ENCODE data around the gene MRAP2. TPM values are rescaled to one million over a fixed set of nuclear protein-coding genes. Genes with fewer than 3 reads are reported as not detected.
"Not testable (repeated sequence)": the region's sequence is repeated elsewhere in the genome, so short reads cannot be mapped to it uniquely, and the experiment has no call there.

Gene MRAP2
- total and polyA plus RNA-seq, 2 experiments from 2014 or later = 1.1 to 1.3 TPM

GRCh38 chr6:84095156-84095555 is 61.6 kb downstream of the MRAP2 start:
- TF ChIP-seq EZH2 (IDR thresholded peaks at IDR 0.05; ENCODE audit: insufficient read depth, poor library complexity, severe bottlenecking) (no peak), EZH2phosphoT487 (IDR thresholded peaks at IDR 0.05; ENCODE audit: insufficient read depth, low read depth) (no peak)
- DNase-seq = no peak

GRCh38 chr6:84103029-84103428 is 69.5 kb downstream of the MRAP2 start:
- in situ Hi-C loops (cut with MboI) = no loop called here
- Histone ChIP-seq H2AFZ (no peak overlapping the region), H3K79me2 (ENCODE audit: insufficient read depth) (no peaks in the 10 kb centered on the region), H3K9ac (no peak overlapping the region), H4K20me1 (ENCODE audit: insufficient read depth) (no peaks in the 10 kb centered on the region), H3K27ac (0 out of 2 replicates have a peak overlapping the region, but pooled peaks have one; percentile 33), H3K36me3 (ENCODE audit: low read depth) (no peaks in the 10 kb centered on the region), H3K4me3 (no peak overlapping the region), H3F3A (ENCODE audit: insufficient read depth) (peaks cover 21% of the 10 kb centered on the region), H3K4me2 (ENCODE audit: unreplicated experiment) (peak overlapping the region; percentile 13), H3K4me1 (ENCODE audit: insufficient read depth) (peaks cover 21% of the 10 kb centered on the region), H3K9me3 (ENCODE audit: low read depth) (no peaks in the 10 kb centered on the region), H3K9me2 (ENCODE audit: insufficient read depth) (peaks cover 5% of the 10 kb centered on the region; the same call in 1 of the 2 replicates), H3K27me3 (replicated peaks; ENCODE audit: insufficient read depth) (no peaks in the 10 kb centered on the region)
- peak; percentile 84 for DNase-seq
- TF ChIP-seq EZH2phosphoT487 (IDR thresholded peaks at IDR 0.05; ENCODE audit: insufficient read depth, low read depth) (no peak), EZH2 (IDR thresholded peaks at IDR 0.05; ENCODE audit: insufficient read depth, poor library complexity, severe bottlenecking) (no peak)
- 0% methylated on average over 1 of the region's 1 CpG for WGBS, 2 experiments (ENCODE audit: low coverage in 1 of 2, low lambda C conversion rate in 2 of 2, missing lambda C conversion rate in 2 of 2)

More at GRCh38 chr6:84095156-84095555, 61.6 kb downstream of the MRAP2 start:
- H3K9me2 ChIP-seq (ENCODE audit: insufficient read depth) = no peaks in the 10 kb centered on the region
- no peaks in the 10 kb centered on the region for H3K36me3 ChIP-seq (ENCODE audit: low read depth)
- no peak overlapping the region for H3K9ac ChIP-seq
- H3K27me3 ChIP-seq (replicated peaks; ENCODE audit: insufficient read depth) = no peaks in the 10 kb centered on the region
- H3F3A ChIP-seq (ENCODE audit: insufficient read depth) = no peaks in the 10 kb centered on the region
- H2AFZ ChIP-seq = no peak overlapping the region
- no peak overlapping the region for H3K27ac ChIP-seq
- H3K4me2 ChIP-seq (ENCODE audit: unreplicated experiment) = no peak overlapping the region
- in situ Hi-C loops (cut with MboI) = no loop called here
- no peaks in the 10 kb centered on the region for H3K9me3 ChIP-seq (ENCODE audit: low read depth)
- no peaks in the 10 kb centered on the region for H4K20me1 ChIP-seq (ENCODE audit: insufficient read depth)
- H3K4me3 ChIP-seq = no peak overlapping the region
- no peaks in the 10 kb centered on the region for H3K4me1 ChIP-seq (ENCODE audit: insufficient read depth)
- no peaks in the 10 kb centered on the region for H3K79me2 ChIP-seq (ENCODE audit: insufficient read depth)

GRCh38 chr6:84105215-84105924 is 71.8 kb downstream of the MRAP2 start:
- H3K9me3 ChIP-seq (ENCODE audit: low read depth); H3K4me3 ChIP-seq; H3K9me2 ChIP-seq (ENCODE audit: insufficient read depth); H3K4me2 ChIP-seq (ENCODE audit: unreplicated experiment); H2AFZ ChIP-seq; H3K36me3 ChIP-seq (ENCODE audit: low read depth); H4K20me1 ChIP-seq (ENCODE audit: insufficient read depth); H3K79me2 ChIP-seq (ENCODE audit: insufficient read depth); in situ Hi-C loops (cut with MboI); H3K27me3 ChIP-seq (replicated peaks; ENCODE audit: insufficient read depth); H3K9ac ChIP-seq: not testable (repeated sequence)
- H3K4me1 ChIP-seq (ENCODE audit: insufficient read depth) = peaks cover 21% of the 10 kb centered on the region
- peak overlapping the region; percentile 39 for H3K27ac ChIP-seq
- peaks cover 21% of the 10 kb centered on the region for H3F3A ChIP-seq (ENCODE audit: insufficient read depth)
- WGBS, 2 experiments (ENCODE audit: low coverage in 1 of 2, low lambda C conversion rate in 2 of 2, missing lambda C conversion rate in 2 of 2) = 74 to 78% methylated on average over 3 of the region's 3 CpGs
- peak; percentile 85 for DNase-seq

- no peaks in the 10 kb centered on the region for H3K36me3 ChIP-seq (ENCODE audit: low read depth)
- H3K27me3 ChIP-seq (replicated peaks; ENCODE audit: insufficient read depth) = peaks cover 5% of the 10 kb centered on the region; the same call in 1 of the 2 replicates
- no peaks in the 10 kb centered on the region for H3K79me2 ChIP-seq (ENCODE audit: insufficient read depth)
These were observed 73.9 kb downstream of the MRAP2 start for GRCh38 chr6:84107495-84107894.

GRCh38 chr6:84111351-84111750 is 77.8 kb downstream of the MRAP2 start:
- H3F3A ChIP-seq (ENCODE audit: insufficient read depth); H3K4me1 ChIP-seq (ENCODE audit: insufficient read depth); H3K9me3 ChIP-seq (ENCODE audit: low read depth); H3K4me2 ChIP-seq (ENCODE audit: unreplicated experiment); H3K9me2 ChIP-seq (ENCODE audit: insufficient read depth); H4K20me1 ChIP-seq (ENCODE audit: insufficient read depth); in situ Hi-C loops (cut with MboI); H3K4me3 ChIP-seq; DNase-seq; H3K79me2 ChIP-seq (ENCODE audit: insufficient read depth); H2AFZ ChIP-seq; H3K9ac ChIP-seq; H3K36me3 ChIP-seq (ENCODE audit: low read depth); H3K27me3 ChIP-seq (replicated peaks; ENCODE audit: insufficient read depth); H3K27ac ChIP-seq: not testable (repeated sequence)
- 56 to 60% methylated on average over 1 of the region's 1 CpG for WGBS, 2 experiments (ENCODE audit: low coverage in 1 of 2, low lambda C conversion rate in 2 of 2, missing lambda C conversion rate in 2 of 2)

More at GRCh38 chr6:84107495-84107894, 73.9 kb downstream of the MRAP2 start:
- in situ Hi-C loops (cut with MboI) = no loop called here
- no peaks in the 10 kb centered on the region for H3K9me3 ChIP-seq (ENCODE audit: low read depth)
- H3K9ac ChIP-seq = no peak overlapping the region
- H2AFZ ChIP-seq = no peak overlapping the region
- no peak overlapping the region for H3K4me3 ChIP-seq
- DNase-seq = no peak
- no peak overlapping the region for H3K4me2 ChIP-seq (ENCODE audit: unreplicated experiment)
- peaks cover 20% of the 10 kb centered on the region for H3K4me1 ChIP-seq (ENCODE audit: insufficient read depth)
- TF ChIP-seq EZH2 (IDR thresholded peaks at IDR 0.05; ENCODE audit: insufficient read depth, poor library complexity, severe bottlenecking) (no peak), EZH2phosphoT487 (IDR thresholded peaks at IDR 0.05; ENCODE audit: insufficient read depth, low read depth) (no peak)
- H4K20me1 ChIP-seq (ENCODE audit: insufficient read depth) = no peaks in the 10 kb centered on the region
- H3K27ac ChIP-seq = no peak overlapping the region
- H3F3A ChIP-seq (ENCODE audit: insufficient read depth) = peaks cover 16% of the 10 kb centered on the region
- no peaks in the 10 kb centered on the region for H3K9me2 ChIP-seq (ENCODE audit: insufficient read depth)

- H3K9me3 ChIP-seq (ENCODE audit: low read depth); DNase-seq; H3K9ac ChIP-seq; H3K9me2 ChIP-seq (ENCODE audit: insufficient read depth); H2AFZ ChIP-seq; H3K4me1 ChIP-seq (ENCODE audit: insufficient read depth); H3F3A ChIP-seq (ENCODE audit: insufficient read depth); H3K4me2 ChIP-seq (ENCODE audit: unreplicated experiment); H3K27ac ChIP-seq; H3K4me3 ChIP-seq; H3K79me2 ChIP-seq (ENCODE audit: insufficient read depth); H3K36me3 ChIP-seq (ENCODE audit: low read depth); in situ Hi-C loops (cut with MboI); H3K27me3 ChIP-seq (replicated peaks; ENCODE audit: insufficient read depth); H4K20me1 ChIP-seq (ENCODE audit: insufficient read depth): not testable (repeated sequence)
- WGBS, 2 experiments (ENCODE audit: low coverage in 1 of 2, low lambda C conversion rate in 2 of 2, missing lambda C conversion rate in 2 of 2) = 50 to 55% methylated on average over 7 to 8 of the region's 8 CpGs
These were observed 81.5 kb downstream of the MRAP2 start for GRCh38 chr6:84114933-84115594.
